ENCODE data around the gene NAT16.

GRCh38 chr7:101201695-101202602 lies 21.9 kb upstream of the NAT16 start:
- no peak for TF ChIP-seq CTCF (IDR thresholded peaks at IDR 0.05)
- TF ChIP-seq POLR2A (IDR thresholded peaks at IDR 0.05): no peak
